ENCODE results near the gene FIGLA.
A peak's percentile ranks its signal among the peaks of the same experiment; 100 is the strongest.

The FIGLA gene

DNA sequence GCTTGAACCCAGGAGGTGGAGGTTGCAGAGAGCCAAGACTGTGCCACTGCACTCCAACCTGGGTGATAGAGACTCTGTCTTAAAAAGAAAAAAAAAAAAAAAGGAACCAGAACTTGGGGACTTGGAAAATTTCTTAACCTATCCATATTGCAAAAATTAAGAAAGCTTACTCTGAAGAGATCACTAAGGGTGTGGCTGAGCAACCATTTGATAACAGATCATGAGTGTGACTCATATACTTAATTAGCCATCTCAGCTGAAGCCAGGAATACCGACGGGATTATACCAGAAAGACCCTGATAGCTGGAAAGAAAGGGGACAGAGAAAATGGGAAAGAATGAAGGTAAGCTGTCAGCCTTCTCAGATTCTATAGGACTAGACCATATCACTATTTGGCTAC, 15.3 kb downstream of the FIGLA start:
- Histone ChIP-seq H3K9me3 (ENCODE audit: control insufficient read depth, insufficient read depth, low read length) (peaks cover 4% of the 10 kb centered on the region), H3K36me3 (ENCODE audit: insufficient read depth, low read length) (no peaks in the 10 kb centered on the region), H3K9ac (ENCODE audit: low read depth, low read length) (no peak overlapping the region), H3K4me1 (ENCODE audit: insufficient read depth, low read length) (0 out of 2 replicates have a peak, but pooled peaks cover 3% of the 10 kb centered on the region)

DNA sequence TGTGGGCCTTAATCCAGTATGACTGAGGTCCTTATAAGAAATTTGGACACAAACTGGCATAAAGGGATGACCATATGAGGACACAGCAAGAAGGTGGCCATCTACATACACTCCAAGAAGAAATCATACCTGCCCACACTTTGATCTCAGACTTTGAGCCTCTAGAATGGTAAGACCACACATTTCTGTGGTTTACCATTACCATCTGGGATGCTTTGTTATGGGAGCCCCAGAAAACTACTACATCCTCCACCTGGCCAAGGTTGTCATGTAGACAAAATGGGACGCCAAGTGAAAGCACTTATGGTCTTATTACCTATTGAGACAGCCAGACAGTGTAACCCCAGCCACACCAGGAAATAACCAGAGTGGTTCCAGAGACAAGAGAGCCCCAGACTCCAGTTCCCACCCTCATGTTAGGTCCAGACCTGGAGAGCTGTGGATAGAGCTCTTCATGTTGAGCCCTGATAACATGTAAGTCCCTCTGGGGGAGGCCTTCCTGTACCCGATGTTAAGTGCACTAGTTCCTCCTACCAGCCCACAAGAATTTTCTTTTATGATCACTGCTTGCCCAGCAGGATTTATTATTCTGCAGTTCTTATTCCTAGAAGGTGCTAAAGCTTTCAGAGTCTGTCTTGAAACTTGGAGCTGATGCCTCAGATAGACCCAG, 17.8 kb downstream of the FIGLA start:
- no peak overlapping the region for H3K9ac ChIP-seq (ENCODE audit: low read depth, low read length)
- H3K9me3 ChIP-seq (ENCODE audit: control insufficient read depth, insufficient read depth, low read length) = peaks cover 4% of the 10 kb centered on the region
- peaks cover 9% of the 10 kb centered on the region for H3K4me1 ChIP-seq (ENCODE audit: insufficient read depth, low read length)
- H3K36me3 ChIP-seq (ENCODE audit: insufficient read depth, low read length) = no peaks in the 10 kb centered on the region

DNA sequence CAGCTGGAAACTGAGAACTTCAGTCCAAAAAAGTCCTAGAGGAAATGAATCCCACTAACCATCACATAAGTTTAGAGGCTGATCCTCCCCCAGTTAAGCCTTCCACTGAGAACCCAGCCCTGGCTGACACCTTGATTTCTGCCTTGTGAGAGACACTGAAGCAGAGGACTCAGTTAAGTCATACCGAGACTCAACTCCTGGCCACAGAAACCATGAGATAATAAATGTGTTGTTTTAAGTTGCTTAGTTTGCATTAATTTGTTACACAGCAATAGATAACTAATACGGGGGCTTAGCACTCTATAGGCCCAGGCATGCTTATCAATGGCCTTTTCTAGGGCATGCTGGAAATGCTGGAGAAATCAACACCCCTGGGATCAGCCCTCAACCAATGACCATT, 19.0 kb downstream of the FIGLA start:
- Histone ChIP-seq H3K36me3 (ENCODE audit: insufficient read depth, low read length) (no peaks in the 10 kb centered on the region), H3K9ac (ENCODE audit: low read depth, low read length) (no peak overlapping the region), H3K4me1 (ENCODE audit: insufficient read depth, low read length) (peaks cover 9% of the 10 kb centered on the region), H3K9me3 (ENCODE audit: control insufficient read depth, insufficient read depth, low read length) (peaks cover 4% of the 10 kb centered on the region)

DNA sequence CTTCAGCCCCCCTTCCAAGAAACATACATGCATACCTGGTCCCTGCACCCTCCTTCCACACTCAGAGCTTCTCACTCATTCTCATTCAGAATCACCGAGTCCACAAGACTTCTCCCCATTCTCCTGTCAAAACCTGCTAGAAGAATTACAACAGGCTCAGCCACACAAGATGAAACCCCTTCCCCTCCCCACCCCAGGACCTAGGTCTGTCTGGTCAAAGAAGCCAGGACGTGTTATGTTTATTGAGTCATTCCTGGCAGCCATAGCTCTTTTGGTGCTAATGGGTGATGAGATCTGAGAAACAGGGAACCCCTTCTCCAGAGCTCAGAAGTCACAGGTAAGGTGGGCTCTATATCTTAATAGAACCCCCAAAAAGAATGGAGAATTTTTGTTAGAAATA, 21.0 kb downstream of the FIGLA start:
- Histone ChIP-seq H3K9me3 (ENCODE audit: control insufficient read depth, insufficient read depth, low read length) (peaks cover 4% of the 10 kb centered on the region), H3K9ac (ENCODE audit: low read depth, low read length) (no peak overlapping the region), H3K4me1 (ENCODE audit: insufficient read depth, low read length) (peaks cover 14% of the 10 kb centered on the region), H3K36me3 (ENCODE audit: insufficient read depth, low read length) (no peaks in the 10 kb centered on the region)

DNA sequence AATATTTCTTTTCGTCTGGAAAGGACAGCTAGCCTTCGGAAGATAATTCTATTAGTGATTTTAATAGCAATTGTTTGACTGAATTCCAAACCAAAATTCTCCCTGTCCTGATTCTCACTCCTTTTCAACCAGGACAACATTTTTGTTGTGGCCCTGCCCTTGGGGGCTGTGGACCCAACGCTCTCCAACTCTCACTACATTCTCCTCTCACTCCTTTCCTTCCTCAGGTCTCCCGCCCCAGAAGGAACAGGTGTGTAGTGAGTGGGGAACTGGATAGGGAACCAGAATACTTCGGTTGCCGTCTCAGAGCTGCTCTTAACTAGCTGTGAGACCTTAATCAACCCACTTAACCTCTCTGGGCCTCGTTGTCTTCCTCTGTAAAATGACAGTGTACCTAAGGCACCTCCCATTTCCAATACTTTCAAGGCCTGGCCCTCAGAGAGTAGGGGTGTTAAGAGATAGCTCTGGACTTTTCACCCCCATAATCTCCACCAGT, 21.8 kb downstream of the FIGLA start:
- Histone ChIP-seq H3K4me1 (ENCODE audit: insufficient read depth, low read length) (peaks cover 17% of the 10 kb centered on the region), H3K36me3 (ENCODE audit: insufficient read depth, low read length) (no peaks in the 10 kb centered on the region), H3K9ac (ENCODE audit: low read depth, low read length) (peak overlapping the region; percentile 31), H3K9me3 (ENCODE audit: control insufficient read depth, insufficient read depth, low read length) (peaks cover 2% of the 10 kb centered on the region; the same call in 1 of the 2 replicates)

DNA sequence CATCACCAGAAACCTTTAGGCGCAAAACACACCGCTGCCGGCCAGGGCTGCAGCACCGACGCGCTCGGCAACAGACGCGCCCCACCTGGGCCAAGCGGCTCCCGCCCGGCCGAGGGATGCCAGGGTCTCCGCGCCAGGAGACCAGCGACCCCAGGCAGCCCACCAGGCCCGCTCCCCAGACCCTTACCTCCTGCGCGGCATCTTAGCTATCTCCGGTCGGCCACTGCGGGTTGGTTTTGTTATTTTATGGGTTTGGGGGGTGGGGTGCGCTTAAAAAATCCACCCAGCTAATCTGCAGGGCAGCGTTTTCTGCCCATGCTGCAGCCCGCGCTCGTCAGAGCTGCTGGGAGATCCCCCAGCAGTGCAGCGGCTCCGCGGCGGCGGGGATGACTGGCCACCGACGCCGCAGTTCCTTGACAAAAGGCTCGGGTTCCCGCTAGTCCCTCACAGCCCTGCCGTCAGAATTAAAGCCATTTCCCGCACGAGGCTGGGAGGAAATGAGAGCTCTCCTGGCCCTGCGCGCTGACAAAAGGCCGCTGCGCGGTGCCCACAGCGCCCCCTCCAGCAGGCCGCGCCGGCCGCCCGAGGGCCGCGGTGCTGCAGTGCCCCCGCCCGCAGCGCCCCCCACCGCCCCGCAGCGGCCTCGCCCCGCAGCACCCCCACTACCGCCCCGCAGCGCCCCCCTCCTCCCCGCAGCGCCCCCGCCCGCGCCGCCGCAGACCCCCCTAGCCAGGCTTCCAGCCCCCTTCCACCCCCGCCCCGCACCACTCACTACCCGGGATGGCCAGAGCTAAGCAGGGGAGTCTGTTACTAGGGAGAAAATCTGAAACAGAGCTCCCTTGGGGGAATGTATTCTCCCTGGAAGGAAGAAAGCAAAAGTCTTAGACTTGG, 22.5 kb downstream of the FIGLA start, which contains the start of gene ADD2:
TSS of gene ADD2 (minus strand) at position 502 of the 891 bp plus-strand sequence. CDS start 61,792 bp downstream, outside the sequence.
- Histone ChIP-seq H3K9me3 (ENCODE audit: control insufficient read depth, insufficient read depth, low read length) (no peaks in the 10 kb centered on the region), H3K36me3 (ENCODE audit: insufficient read depth, low read length) (no peaks in the 10 kb centered on the region), H3K9ac (ENCODE audit: low read depth, low read length) (peak within 1 kb of the TSS; percentile 97), H3K4me1 (ENCODE audit: insufficient read depth, low read length) (peaks cover 17% of the 10 kb centered on the region)

DNA sequence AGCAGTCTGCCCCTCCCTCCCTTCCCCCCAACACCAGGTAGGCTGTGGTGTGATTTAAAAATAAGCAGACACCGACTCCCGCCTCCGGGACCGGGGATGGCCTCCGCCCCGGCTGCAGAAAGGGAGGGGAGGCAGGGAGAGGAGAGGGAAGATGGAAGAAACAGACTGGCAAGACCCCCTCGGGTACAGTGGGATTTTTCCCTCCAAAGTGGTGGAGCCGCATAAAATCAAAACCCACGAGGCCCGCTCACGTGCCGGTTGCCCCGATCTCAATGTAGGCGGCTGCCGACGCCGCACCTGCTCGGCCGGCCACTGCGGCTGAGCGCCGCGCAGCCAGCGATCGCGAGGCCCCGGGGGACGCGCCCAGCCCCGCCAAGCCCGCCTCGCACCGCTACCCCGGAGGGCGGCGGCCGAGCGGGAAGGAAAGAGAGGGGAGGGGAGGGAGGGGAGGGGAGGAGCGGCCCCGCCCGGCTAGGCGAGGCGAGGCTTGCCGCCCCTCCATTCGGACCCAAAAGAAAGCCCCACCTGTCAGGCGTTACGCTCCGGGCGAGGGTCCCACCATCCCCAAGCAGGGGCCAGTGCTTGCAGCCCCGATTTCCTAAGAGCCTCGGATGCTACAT, 23.3 kb downstream of the FIGLA start:
- Histone ChIP-seq H3K9ac (ENCODE audit: low read depth, low read length) (peak overlapping the region; percentile 97), H3K9me3 (ENCODE audit: control insufficient read depth, insufficient read depth, low read length) (no peaks in the 10 kb centered on the region), H3K36me3 (ENCODE audit: insufficient read depth, low read length) (no peaks in the 10 kb centered on the region), H3K4me1 (ENCODE audit: insufficient read depth, low read length) (peaks cover 17% of the 10 kb centered on the region)

DNA sequence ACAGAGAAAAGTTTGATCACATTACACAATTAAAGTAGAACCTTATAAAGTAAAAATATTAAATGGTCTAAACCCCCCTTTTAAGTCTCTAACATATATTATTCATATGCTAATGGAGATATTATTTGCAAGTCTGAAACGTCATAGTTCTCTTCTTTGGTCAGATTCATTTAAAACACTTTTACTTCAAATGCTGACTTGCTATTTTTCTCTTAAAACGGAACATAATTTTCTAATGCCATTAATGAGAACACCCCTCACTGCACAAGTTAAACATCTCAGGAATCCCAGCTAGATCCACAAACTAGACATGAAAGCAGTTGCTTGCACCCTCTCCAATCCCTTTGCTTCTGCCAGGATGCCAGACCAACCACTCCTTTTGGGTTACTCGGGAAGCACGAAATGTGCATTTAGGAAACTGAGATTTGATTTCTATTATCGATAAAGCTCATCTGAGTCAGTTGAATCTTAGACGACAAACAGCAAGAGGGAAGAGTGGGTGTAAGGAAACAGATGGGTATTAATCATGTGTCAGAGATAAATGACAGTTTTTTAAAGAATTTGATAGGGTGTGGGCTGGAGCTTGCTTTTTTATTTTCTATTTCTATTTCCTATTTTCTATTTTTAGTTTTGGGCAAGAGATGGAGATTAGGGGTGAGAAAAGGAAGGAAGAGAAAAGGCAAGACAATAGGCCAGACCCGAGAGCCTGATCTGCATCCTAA, 23.9 kb downstream of the FIGLA start:
- Histone ChIP-seq H3K9ac (ENCODE audit: low read depth, low read length) (peak overlapping the region; percentile 97), H3K4me1 (ENCODE audit: insufficient read depth, low read length) (peaks cover 17% of the 10 kb centered on the region), H3K9me3 (ENCODE audit: control insufficient read depth, insufficient read depth, low read length) (no peaks in the 10 kb centered on the region), H3K36me3 (ENCODE audit: insufficient read depth, low read length) (no peaks in the 10 kb centered on the region)

DNA sequence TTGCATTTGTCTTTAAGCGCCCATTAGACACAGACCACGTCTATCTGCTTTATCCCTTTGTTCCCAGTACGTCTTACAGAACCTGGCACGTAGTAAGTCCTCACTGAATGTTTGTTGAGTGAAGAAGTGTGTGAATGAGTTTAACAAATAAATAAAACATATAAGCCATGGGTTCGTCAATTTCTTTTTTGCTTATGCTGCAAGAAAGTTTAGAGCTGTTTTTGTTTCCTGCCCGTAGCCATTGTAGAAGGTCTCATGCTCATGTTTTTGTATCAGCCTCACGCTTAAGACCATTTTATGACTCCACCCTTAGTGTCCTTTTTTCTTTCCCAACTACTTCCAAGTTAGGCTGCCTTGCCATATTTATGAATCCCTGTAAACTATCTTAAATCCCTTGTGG, 24.9 kb downstream of the FIGLA start:
- no peaks in the 10 kb centered on the region for H3K36me3 ChIP-seq (ENCODE audit: insufficient read depth, low read length)
- peaks cover 17% of the 10 kb centered on the region for H3K4me1 ChIP-seq (ENCODE audit: insufficient read depth, low read length)
- H3K9me3 ChIP-seq (ENCODE audit: control insufficient read depth, insufficient read depth, low read length) = no peaks in the 10 kb centered on the region
- H3K9ac ChIP-seq (ENCODE audit: low read depth, low read length) = no peak overlapping the region

DNA sequence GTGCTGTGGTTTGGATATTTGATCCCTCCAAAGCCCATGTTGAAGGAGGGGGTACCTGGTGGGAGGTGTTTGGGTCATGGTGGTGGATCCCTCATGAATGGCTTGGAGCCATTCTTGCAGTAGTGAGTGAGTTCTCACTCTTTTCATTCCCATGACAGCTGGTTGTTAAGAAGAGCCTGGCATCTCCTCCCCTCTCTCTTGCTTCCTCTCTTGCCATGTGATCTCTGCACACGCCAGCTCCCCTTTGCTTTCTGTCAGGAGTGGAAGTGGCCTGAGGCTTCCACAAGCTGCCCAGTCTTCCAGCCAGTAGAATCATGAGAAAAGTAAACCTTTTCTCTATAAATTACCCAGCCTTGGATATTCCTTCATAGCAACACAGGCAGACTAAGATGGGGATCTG, 31.0 kb downstream of the FIGLA start:
- Histone ChIP-seq H3K4me1 (ENCODE audit: insufficient read depth, low read length) (peaks cover 3% of the 10 kb centered on the region), H3K36me3 (ENCODE audit: insufficient read depth, low read length) (no peaks in the 10 kb centered on the region), H3K9ac (ENCODE audit: low read depth, low read length) (no peak overlapping the region), H3K9me3 (ENCODE audit: control insufficient read depth, insufficient read depth, low read length) (no peaks in the 10 kb centered on the region)

DNA sequence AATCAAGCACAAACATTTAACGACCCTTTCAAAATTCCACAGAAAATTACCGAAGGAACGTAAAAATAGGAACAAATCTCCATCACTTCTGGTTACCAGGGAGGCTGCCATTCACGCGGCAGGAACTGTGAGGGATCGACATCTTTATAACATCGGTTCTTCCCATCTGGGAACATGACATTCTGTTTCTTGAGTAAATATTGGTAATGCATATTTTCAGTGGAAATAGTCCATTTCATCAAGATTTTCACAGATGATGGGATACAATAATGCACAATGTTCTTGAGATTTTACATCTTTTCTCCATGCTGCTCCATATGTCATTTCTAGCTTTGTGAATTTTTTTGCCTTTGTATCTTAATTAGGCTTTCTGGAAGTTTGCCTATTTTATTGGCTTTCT, 32.5 kb downstream of the FIGLA start:
- H3K9ac ChIP-seq (ENCODE audit: low read depth, low read length) = no peak overlapping the region
- no peaks in the 10 kb centered on the region for H3K36me3 ChIP-seq (ENCODE audit: insufficient read depth, low read length)
- peaks cover 5% of the 10 kb centered on the region; the same call in 1 of the 2 replicates for H3K4me1 ChIP-seq (ENCODE audit: insufficient read depth, low read length)
- H3K9me3 ChIP-seq (ENCODE audit: control insufficient read depth, insufficient read depth, low read length) = no peaks in the 10 kb centered on the region

DNA sequence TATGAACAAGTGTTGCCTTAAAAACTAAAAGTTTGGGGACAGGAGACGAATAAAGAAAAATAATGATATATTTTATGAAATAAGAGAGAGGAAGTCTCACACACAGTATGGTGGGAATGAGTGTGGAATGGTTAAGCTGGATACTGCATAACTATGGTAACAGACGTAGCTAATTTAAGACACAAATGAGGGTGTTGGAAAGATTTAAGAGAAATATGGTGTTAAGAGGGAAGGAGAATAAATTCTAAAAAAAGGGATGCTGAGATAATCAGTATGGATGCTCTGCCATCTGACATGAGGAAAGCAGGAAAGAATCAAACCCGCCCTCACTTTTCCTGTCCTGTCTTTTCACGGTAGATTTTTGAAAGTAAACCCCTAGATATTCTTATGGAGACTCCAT, 33.1 kb downstream of the FIGLA start:
- peaks cover 5% of the 10 kb centered on the region; the same call in 1 of the 2 replicates for H3K4me1 ChIP-seq (ENCODE audit: insufficient read depth, low read length)
- H3K9ac ChIP-seq (ENCODE audit: low read depth, low read length) = no peak overlapping the region
- no peaks in the 10 kb centered on the region for H3K9me3 ChIP-seq (ENCODE audit: control insufficient read depth, insufficient read depth, low read length)
- H3K36me3 ChIP-seq (ENCODE audit: insufficient read depth, low read length) = no peaks in the 10 kb centered on the region

DNA sequence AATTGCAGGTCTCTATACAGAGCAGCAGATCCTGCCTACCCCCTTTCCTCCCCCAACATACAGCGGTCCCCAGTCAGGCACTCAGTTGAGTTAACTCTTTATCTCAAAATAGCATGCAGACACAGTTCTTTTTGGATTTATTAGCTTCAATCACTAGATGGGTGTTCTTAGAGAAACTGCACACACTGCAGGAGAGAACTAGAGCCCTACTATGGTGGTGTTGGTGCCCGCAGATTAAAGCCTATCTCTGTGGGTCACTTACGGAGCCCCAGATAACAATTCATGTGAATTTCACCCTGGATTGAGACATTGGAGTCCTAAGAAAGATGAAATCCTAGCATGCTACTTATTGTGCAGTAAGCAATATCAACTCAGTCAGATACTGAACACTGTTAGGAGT, 34.3 kb downstream of the FIGLA start:
- Histone ChIP-seq H3K36me3 (ENCODE audit: insufficient read depth, low read length) (no peaks in the 10 kb centered on the region), H3K9me3 (ENCODE audit: control insufficient read depth, insufficient read depth, low read length) (no peaks in the 10 kb centered on the region), H3K4me1 (ENCODE audit: insufficient read depth, low read length) (peaks cover 5% of the 10 kb centered on the region; the same call in 1 of the 2 replicates), H3K9ac (ENCODE audit: low read depth, low read length) (no peak overlapping the region)

DNA sequence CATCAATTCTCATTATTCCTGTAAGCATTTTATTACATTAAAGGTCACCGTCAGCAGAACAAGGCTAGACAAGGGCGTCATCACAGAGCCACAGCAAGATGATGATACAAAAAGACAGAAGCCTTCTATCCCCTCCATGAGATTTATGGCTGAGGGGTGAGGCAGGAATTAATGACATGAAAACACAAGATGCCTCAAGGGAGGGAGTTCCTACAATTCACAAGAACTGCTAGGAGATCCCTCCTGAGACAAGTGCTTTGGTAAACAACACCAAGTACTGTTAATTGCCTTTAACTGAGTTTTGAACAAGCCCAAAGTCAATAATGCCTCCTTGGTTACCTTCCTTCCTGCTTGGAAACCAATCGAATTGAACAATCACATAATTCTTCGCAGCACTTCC, 36.5 kb downstream of the FIGLA start:
- Histone ChIP-seq H3K4me1 (ENCODE audit: insufficient read depth, low read length) (peaks cover 5% of the 10 kb centered on the region; the same call in 1 of the 2 replicates), H3K9me3 (ENCODE audit: control insufficient read depth, insufficient read depth, low read length) (no peaks in the 10 kb centered on the region), H3K9ac (ENCODE audit: low read depth, low read length) (no peak overlapping the region), H3K36me3 (ENCODE audit: insufficient read depth, low read length) (no peaks in the 10 kb centered on the region)
